Right cardiac atrium (tissue), 5 donors: ENCODE data around the gene ATF7. TPM values are rescaled to one million over a fixed set of nuclear protein-coding genes. Genes with fewer than 3 reads are reported as not detected.

Experiments
- ATAC-seq, 2 donors: fragments of 200-7000 bp; cut with Tn5 transposase; one replicate each; pipeline versions ENCODE4 v1.8.0 to v1.9.1; 2020; ENCODE audit warnings: moderate library complexity in 2 of 2, mild to moderate bottlenecking in 1 of 2
- DNase-seq, 3 donors: peaks; one replicate each; pipeline ENCODE4 v3.0.0-alpha.2; 2020
- H3K27ac ChIP-seq: one replicate; pipeline ENCODE4 v1.5.1; 2013; ENCODE audit warnings: mild to moderate bottlenecking, low read length, control low read depth, moderate library complexity
- H3K27me3 ChIP-seq: one replicate; pipeline ENCODE4 v1.6.1; 2013; ENCODE audit not compliant: control insufficient read depth, insufficient read depth
- H3K4me1 ChIP-seq: one replicate; pipeline ENCODE4 v1.6.1; 2013; ENCODE audit warnings: low read length; ENCODE audit not compliant: control insufficient read depth, insufficient read depth
- H3K4me3 ChIP-seq: one replicate; pipeline ENCODE4 v1.5.1; 2013; ENCODE audit warnings: low read length, control low read depth
- H3K9me3 ChIP-seq: one replicate; pipeline ENCODE4 v1.6.1; 2013; ENCODE audit warnings: low read length; ENCODE audit not compliant: control insufficient read depth
- WGBS: extraction: QIAGEN DNeasy Blood & Tissue Kit; methylation state at CpG from one replicate; pipeline ENCODE4 v1.1.7; 2013; 5-methylcytosine and 5-hydroxymethylcytosine counted together
- intact Hi-C, 4 donors: fragments of 100-400 bp; cut with DNase I; formaldehyde crosslinking; loops; one replicate each; pipeline versions ENCODE4 v1.11.0 to v1.14.0; 2022 to 2023
- polyA plus RNA-seq: library from polyadenylated mRNA; stranded (reverse); fragments of 200-250 nt; gene quantifications from one replicate; pipeline ENCODE4 v1.2.3, GENCODE V29; 2013
- total RNA-seq, 4 donors: library from RNA; stranded (reverse); fragmentation: NEBNext Ultra II Directional; extraction: Animal tissue kit (Norgen Biotek cat#: 25700); gene quantifications; one replicate each; pipeline ENCODE4 v1.2.1, GENCODE V29; 2021
- donor health status: healthy with polysubstance abuse.
- donor health status: DM: no; HTN: yes; CAD: no.
- donor health status: DM: no; HTN: no; CAD: no.
- donor health status: DM: no; HTN: yes; CAD: no; lungs with severe emphysema.
- donor health status: DM: yes; HTN: yes; CAD: no.

ATF7 gene
- total and polyA plus RNA-seq, 5 donors, result 22.8 to 36.9 (median 32.5) TPM

DNA sequence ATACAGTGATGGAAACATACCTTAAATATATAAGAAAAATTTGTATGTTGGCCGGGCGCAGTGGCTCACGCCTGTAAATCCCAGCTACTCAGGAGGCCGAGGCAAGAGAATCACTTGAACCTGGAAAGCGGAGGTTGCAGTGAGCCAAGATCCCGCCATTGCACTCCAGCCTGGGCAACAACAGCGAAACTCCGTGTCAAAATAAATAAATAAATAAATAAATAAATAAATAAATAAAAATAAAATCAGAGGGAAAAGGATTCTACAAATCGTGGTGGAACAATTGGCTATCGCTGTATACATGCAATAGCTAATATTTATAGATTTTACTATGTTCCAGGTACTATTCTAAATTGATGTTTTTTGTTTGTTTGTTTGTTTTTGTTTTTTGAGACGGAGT is 1.7 kb upstream of the ATF7 start:
- ATAC-seq (no peak), DNase-seq (no peak)
- intact Hi-C loops, result loop anchor here in 2 of 4 donors (5.0 to 10.0 kb wide), 2 partner anchors 47 to 49 kb away; partner anchors contain the start of gene ATP5MC2 (in 2 of the 2)
- H3K4me1 ChIP-seq, result peaks cover 3% of the 10 kb centered on the region
- H3K27ac ChIP-seq, result no peak overlapping the region
- H3K4me3 ChIP-seq, result no peak overlapping the region
- no peaks in the 10 kb centered on the region for H3K9me3 ChIP-seq
- H3K27me3 ChIP-seq, result no peaks in the 10 kb centered on the region
- 86% methylated on average over 11 of the region's 11 CpGs for WGBS

DNA sequence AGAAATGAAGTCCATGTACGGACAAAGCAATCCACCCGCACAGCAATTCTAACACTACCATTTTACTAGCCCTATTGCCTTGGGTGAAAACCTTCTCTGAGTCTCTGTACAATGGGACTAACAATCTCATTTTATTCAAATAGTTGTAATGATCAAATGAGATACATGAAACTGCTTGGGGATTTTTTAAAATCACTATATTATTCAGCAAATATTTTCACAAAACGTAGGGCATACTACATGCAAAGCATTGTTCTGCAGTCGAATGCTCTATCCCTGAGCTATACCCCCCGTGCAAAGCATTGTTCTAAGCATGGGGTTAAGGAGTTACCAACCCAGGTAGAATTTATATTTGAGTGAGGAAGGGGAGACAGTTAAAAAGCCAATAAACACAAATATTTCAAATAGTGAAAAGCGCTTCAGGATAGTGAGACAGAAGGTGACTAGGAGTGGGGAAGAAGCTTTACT is 554 bp upstream of the ATF7 start:
- Histone ChIP-seq H3K9me3 (no peaks in the 10 kb centered on the region), H3K27ac (no peak overlapping the region), H3K4me3 (peak overlapping the region; percentile 63), H3K4me1 (peaks cover 3% of the 10 kb centered on the region), H3K27me3 (no peaks in the 10 kb centered on the region)
- no peak for DNase-seq
- 26% methylated on average over 6 of the region's 6 CpGs for WGBS
- no peak for ATAC-seq
- intact Hi-C loops, result loop anchor here in 2 of 4 donors (5.0 to 10.0 kb wide), 2 partner anchors 48 to 51 kb away; partner anchors contain the start of gene ATP5MC2 (in 2 of the 2)

DNA sequence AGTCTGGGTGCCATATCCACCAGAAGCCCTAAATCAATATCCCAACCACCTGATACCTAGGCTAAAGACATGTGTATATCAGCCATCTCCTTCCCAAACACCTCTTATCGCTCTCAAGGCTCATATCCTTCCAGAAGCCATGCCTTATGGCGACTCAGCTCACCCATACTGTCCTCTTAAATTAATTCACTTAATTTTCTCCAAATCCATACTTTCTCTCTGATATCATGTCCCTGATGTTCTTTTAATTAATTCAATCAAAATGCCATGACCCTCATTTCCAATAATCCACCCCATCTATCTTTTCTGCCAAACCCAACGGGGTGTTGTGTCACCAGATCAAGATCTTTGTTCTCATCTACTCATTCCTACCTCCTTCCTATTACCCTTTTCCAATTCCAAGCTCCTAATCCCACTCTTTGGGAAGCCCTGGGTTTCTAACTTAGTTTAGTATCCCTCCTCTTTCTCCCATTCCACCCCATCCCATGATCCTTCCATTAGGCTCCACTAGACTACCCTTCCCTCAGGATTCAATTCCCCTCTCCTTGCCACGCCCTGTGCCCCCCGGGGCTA is 723 bp downstream of the ATF7 start:
- Histone ChIP-seq H3K9me3 (no peaks in the 10 kb centered on the region), H3K27me3 (no peaks in the 10 kb centered on the region), H3K27ac (peak overlapping the region; percentile 91), H3K4me1 (peaks cover 3% of the 10 kb centered on the region), H3K4me3 (peak overlapping the region; percentile 63)
- ATAC-seq (no peak), DNase-seq (no peak)
- intact Hi-C loops, result loop anchor here in 2 of 4 donors (5.0 to 10.0 kb wide), 2 partner anchors 49 to 52 kb away; partner anchors contain the start of gene ATP5MC2 (in 2 of the 2)
- 13% methylated on average over 5 of the region's 5 CpGs for WGBS

DNA sequence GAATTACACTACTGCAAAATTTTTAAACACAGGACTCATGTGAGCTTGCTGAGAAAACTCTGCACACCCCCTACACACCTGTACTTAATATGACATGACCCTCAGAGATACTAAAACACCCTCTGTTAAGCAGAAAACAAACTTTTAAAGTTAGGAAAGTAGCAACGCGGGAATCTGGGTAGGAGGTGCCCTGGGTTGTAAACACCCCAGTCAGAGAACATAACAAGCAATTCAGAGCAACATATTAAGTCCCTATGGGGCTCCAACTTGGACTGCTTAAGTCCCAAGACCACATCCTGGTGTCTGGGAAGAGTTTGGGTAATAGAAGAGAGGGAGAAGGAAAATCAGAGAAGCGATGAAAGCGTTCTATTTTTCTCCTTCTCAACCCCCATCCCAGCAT is 1.2 kb downstream of the ATF7 start:
- no peaks in the 10 kb centered on the region for H3K27me3 ChIP-seq
- H3K9me3 ChIP-seq, result no peaks in the 10 kb centered on the region
- peaks cover 3% of the 10 kb centered on the region for H3K4me1 ChIP-seq
- ATAC-seq (no peak), DNase-seq (no peak)
- WGBS, result 30% methylated on average over 4 of the region's 4 CpGs
- peak overlapping the region; percentile 63 for H3K4me3 ChIP-seq
- intact Hi-C loops, result loop anchor here in 3 of 4 donors (5.0 to 10.0 kb wide), 2 partner anchors 50 to 52 kb away; partner anchors contain the start of gene ATP5MC2 (in 3 of the 3)
- H3K27ac ChIP-seq, result peak overlapping the region; percentile 91

DNA sequence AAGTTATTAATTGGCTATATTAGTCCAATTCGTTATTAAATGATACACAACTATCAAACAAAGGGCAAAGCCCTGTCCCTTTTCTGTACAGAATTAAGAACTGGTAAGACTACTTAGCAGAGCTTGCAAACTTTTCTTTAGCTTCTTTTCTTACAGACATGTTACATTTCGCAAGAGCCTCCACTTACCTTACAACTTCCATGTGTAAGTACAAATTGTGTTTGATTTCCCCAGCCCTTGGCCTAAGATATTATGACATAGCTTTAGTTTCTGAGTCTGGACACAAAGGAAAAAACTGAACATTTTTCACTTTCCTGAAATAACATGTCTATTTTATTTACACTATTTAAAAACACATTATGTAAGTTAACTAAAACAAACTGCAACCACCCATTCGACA is 1.7 kb downstream of the ATF7 start:
- intact Hi-C loops, result loop anchor here in 2 of 4 donors (5.0 to 10.0 kb wide), 2 partner anchors 50 to 53 kb away; partner anchors contain the start of gene ATP5MC2 (in 2 of the 2)
- no peak for ATAC-seq
- 39% methylated on average over 3 of the region's 3 CpGs for WGBS
- H3K4me3 ChIP-seq, result peak overlapping the region; percentile 63
- H3K27ac ChIP-seq, result no peak overlapping the region
- H3K27me3 ChIP-seq, result no peaks in the 10 kb centered on the region
- no peak for DNase-seq
- H3K4me1 ChIP-seq, result peaks cover 3% of the 10 kb centered on the region
- H3K9me3 ChIP-seq, result no peaks in the 10 kb centered on the region

DNA sequence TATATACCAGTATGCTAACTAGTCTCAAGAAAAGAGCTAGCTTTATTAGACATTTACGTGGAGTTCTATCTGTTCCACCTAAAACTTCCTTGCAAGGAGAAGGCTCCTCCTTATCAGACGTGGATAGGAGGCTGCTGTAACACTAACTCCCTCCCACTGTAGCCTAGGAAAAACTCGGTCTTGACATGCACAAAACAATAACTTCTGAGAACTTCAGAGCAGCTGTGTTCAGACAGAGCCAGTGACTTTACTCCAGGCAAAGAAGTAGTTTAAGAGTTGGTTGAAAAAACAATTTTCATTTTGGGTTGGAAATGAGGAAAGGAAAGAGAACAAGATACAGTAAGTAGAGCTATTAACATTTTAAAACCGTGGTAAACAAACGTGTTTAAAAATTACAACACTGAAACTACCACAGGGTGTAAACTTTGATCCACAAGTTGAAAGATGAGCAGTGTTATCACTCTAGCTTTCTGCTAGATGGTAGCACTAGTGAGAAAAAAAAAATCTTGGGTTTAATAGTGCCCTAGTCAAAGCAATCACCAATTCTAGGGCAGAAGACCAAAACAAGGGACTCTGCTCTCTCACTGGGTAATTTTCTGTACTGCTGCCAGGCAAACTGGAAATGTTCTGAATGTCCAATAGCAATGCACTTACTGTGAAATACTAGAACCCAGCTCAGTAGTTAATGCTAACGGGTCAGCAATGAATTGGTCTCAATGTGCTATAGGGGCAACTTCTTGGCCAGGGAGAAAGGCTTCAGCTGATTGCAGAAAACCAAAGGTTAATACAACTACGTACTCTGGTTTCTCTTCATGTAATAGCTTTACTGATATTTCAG is 2.4 kb downstream of the ATF7 start:
- H3K9me3 ChIP-seq, result no peaks in the 10 kb centered on the region
- peaks cover 3% of the 10 kb centered on the region for H3K4me1 ChIP-seq
- peak overlapping the region; percentile 86 for H3K27ac ChIP-seq
- WGBS, result 6% methylated on average over 7 of the region's 7 CpGs
- peak overlapping the region; percentile 63 for H3K4me3 ChIP-seq
- intact Hi-C loops, result loop anchor here in 2 of 4 donors (5.0 to 10.0 kb wide), 2 partner anchors 51 to 54 kb away; partner anchors contain the start of gene ATP5MC2 (in 2 of the 2)
- no peak for DNase-seq
- ATAC-seq, result no peak
- no peaks in the 10 kb centered on the region for H3K27me3 ChIP-seq

DNA sequence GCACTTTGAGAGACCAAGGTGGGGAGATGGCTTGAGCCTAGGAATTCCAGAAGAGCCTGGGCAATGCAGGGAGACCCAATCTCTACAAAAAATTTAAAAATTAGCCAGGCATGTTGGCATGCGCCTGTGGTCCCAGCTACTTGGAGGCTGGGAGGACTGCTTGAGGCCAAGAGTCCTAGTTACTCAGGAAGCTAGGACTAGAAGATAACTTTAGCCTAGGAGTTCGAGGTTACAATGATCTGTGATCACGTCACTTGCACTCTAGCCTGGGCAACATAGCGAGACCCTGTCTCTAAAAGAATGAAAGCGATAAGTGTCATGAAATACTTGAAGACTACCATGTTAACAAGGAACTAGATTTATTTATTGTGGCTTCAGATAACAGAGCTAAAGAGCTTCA is 3.5 kb downstream of the ATF7 start:
- no peaks in the 10 kb centered on the region for H3K9me3 ChIP-seq
- H3K27me3 ChIP-seq, result no peaks in the 10 kb centered on the region
- intact Hi-C loops, result loop anchor here in 2 of 4 donors (5.0 to 10.0 kb wide), 2 partner anchors 52 to 55 kb away; partner anchors contain the start of gene ATP5MC2 (in 2 of the 2)
- no peak overlapping the region for H3K27ac ChIP-seq
- no peak for ATAC-seq
- H3K4me1 ChIP-seq, result peaks cover 3% of the 10 kb centered on the region
- H3K4me3 ChIP-seq, result no peak overlapping the region
- DNase-seq, result no peak
- WGBS, result 85% methylated on average over 5 of the region's 5 CpGs

DNA sequence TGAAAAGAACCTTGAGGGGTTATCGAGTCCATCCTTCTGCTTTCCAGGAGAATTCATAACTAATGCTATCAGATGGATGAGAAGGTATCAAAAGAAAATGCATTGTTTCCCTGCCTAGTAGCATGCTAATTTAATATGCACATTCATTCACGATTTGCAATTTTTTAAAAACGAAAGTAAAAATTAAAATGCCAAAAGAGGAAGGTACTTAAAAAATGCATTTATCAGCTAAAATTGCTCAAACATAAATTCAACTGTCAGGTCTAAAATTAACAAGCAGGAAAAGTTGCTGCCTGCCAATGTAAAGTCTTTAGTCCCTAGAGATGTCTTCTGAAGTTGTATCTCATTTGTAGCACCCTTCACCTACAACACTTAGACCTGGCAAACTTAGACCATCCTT is 7.9 kb downstream of the ATF7 start:
- 21% methylated on average over 3 of the region's 3 CpGs for WGBS
- Histone ChIP-seq H3K4me3 (peak overlapping the region; percentile 36), H3K27me3 (no peaks in the 10 kb centered on the region), H3K9me3 (no peaks in the 10 kb centered on the region), H3K27ac (no peak overlapping the region), H3K4me1 (peaks cover 2% of the 10 kb centered on the region)
- intact Hi-C loops, result no loop called here
- no peak for ATAC-seq
- no peak for DNase-seq

DNA sequence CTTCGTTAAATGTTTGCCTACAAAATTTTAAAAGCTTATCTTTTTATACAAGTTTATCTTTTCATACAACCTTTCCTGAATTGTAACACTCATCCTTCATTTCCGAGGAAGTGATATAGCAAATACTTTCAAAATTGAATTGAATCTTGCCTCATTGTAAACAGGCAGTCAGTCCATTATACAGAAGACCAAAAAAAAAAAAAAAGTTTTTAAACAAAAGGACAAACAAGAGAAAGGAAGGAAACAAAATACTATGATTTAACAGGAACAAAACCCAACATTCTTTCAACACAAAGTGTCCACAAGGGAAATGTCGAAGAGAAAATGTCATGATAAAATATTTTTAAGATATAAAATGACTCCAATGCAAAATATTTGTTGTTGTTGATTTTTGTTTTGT is 8.5 kb downstream of the ATF7 start:
- Histone ChIP-seq H3K27me3 (no peaks in the 10 kb centered on the region), H3K4me3 (peak overlapping the region; percentile 36), H3K9me3 (no peaks in the 10 kb centered on the region), H3K27ac (no peak overlapping the region), H3K4me1 (peaks cover 2% of the 10 kb centered on the region)
- ATAC-seq (no peak), DNase-seq (no peak)
- intact Hi-C loops, result no loop called here
- 34% methylated on average over 3 of the region's 3 CpGs for WGBS

DNA sequence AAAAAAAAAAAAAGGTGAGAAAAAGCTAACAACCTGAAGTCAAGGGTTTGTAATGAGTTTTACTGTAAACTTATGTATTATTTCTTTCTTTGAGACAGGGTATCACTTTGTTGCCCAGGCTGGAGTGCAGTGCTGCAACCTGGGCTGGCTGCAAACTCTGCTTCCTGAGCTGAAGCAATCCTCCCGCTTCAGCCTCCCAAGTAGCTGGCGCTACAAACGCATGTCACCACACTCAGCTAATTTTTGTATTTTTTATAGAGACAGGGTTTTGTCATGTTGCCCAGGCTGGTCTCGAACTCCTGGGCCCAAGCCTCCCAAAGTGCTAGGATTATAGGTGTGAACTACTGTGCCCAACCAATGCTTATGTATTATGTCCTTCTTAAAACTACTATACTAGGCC is 9.2 kb downstream of the ATF7 start:
- intact Hi-C loops, result no loop called here
- peaks cover 2% of the 10 kb centered on the region for H3K4me1 ChIP-seq
- DNase-seq, result no peak

DNA sequence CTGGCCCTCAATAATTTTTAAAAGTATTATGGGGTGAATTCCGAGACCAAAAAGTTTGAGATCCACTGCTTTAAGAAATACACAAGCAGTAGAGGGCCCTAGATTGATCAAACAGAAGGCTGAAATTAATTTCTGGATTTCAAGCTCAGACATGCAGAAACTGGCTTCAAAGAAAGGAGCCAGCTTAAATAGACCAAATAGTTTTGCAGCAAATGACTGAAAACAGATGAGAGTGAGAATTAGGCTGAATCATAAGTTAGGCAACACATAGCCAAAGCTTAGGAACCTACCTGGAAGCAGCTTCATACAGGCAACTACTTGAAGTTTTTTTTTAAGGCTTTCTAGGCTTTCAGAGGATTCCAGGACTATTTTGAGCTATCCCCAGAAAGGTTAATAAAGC is 12.4 kb downstream of the ATF7 start:
- intact Hi-C loops, result no loop called here
- WGBS, result 85% methylated on average over 1 of the region's 1 CpG
- DNase-seq, result no peak
- H3K27ac ChIP-seq, result no peak overlapping the region
- no peak for ATAC-seq
- no peak overlapping the region for H3K4me3 ChIP-seq
- no peaks in the 10 kb centered on the region for H3K27me3 ChIP-seq
- H3K4me1 ChIP-seq, result peaks cover 2% of the 10 kb centered on the region
- no peaks in the 10 kb centered on the region for H3K9me3 ChIP-seq

More for the DNA sequence above, 9.2 kb downstream of the ATF7 start:
- WGBS, result 70% methylated on average over 4 of the region's 4 CpGs
- Histone ChIP-seq H3K4me3 (no peak overlapping the region), H3K27ac (peak overlapping the region; percentile 8), H3K27me3 (no peaks in the 10 kb centered on the region), H3K9me3 (no peaks in the 10 kb centered on the region)
- ATAC-seq, result no peak
